ENCODE data around the gene SPIRE2.

SPIRE2 gene

GRCh38 chr16:89880477-89881367 is 52.4 kb downstream of the SPIRE2 start:
- Histone ChIP-seq H3K79me2 (ENCODE audit: control insufficient read depth, insufficient read depth, low read length) (peaks cover 17% of the 10 kb centered on the region), H3K4me3 (ENCODE audit: low read length) (no peak overlapping the region), H3K4me2 (ENCODE audit: low read length) (no peak overlapping the region), H4K8ac (ENCODE audit: low read depth, low read length) (no peak overlapping the region), H2AK5ac (ENCODE audit: low read length) (no peak overlapping the region), H3K18ac (ENCODE audit: low read length) (no peak overlapping the region), H3K27me3 (ENCODE audit: insufficient read depth, low read length, poor library complexity) (no peaks in the 10 kb centered on the region), H3K27ac (ENCODE audit: low read depth, low read length) (no peak overlapping the region), H4K5ac (ENCODE audit: low read length) (no peak overlapping the region), H2BK5ac (ENCODE audit: low read length) (no peak overlapping the region), H3K23ac (ENCODE audit: low read length) (no peak overlapping the region), H3K4me1 (ENCODE audit: control insufficient read depth, low read depth, low read length) (no peaks in the 10 kb centered on the region), H3K56ac (ENCODE audit: low read length) (no peak overlapping the region), H2BK15ac (replicated peaks; ENCODE audit: low read depth) (no peak overlapping the region), H3K36me3 (ENCODE audit: control insufficient read depth, insufficient read depth, low read length) (peaks cover 13% of the 10 kb centered on the region), H3K9ac (ENCODE audit: low read length) (no peak overlapping the region), H2BK120ac (ENCODE audit: low read depth, low read length) (no peak overlapping the region), H3K4ac (ENCODE audit: low read depth, low read length) (no peak overlapping the region), H3K79me1 (ENCODE audit: low read length) (peaks cover 17% of the 10 kb centered on the region)
- DNase-seq, result no peak
- WGBS (ENCODE audit: extremely low coverage, insufficient coverage, low lambda C conversion rate), result no CpG with 5 or more reads among the region's 18 CpGs

GRCh38 chr16:89881368-89881730 is 53.1 kb downstream of the SPIRE2 start:
- H3K4ac ChIP-seq (ENCODE audit: low read depth, low read length), result no peak overlapping the region
- H2BK120ac ChIP-seq (ENCODE audit: low read depth, low read length), result no peak overlapping the region
- no peak overlapping the region for H4K8ac ChIP-seq (ENCODE audit: low read depth, low read length)
- H2BK5ac ChIP-seq (ENCODE audit: low read length), result no peak overlapping the region
- no peak overlapping the region for H3K4me2 ChIP-seq (ENCODE audit: low read length)
- no peak overlapping the region for H3K9ac ChIP-seq (ENCODE audit: low read length)
- no peak overlapping the region for H3K27ac ChIP-seq (ENCODE audit: low read depth, low read length)
- H2BK15ac ChIP-seq (replicated peaks; ENCODE audit: low read depth), result no peak overlapping the region
- H3K79me2 ChIP-seq (ENCODE audit: control insufficient read depth, insufficient read depth, low read length), result peaks cover 14% of the 10 kb centered on the region
- peaks cover 13% of the 10 kb centered on the region for H3K36me3 ChIP-seq (ENCODE audit: control insufficient read depth, insufficient read depth, low read length)
- H3K27me3 ChIP-seq (ENCODE audit: insufficient read depth, low read length, poor library complexity), result no peaks in the 10 kb centered on the region
- no peak overlapping the region for H3K4me3 ChIP-seq (ENCODE audit: low read length)
- H3K56ac ChIP-seq (ENCODE audit: low read length), result no peak overlapping the region
- WGBS (ENCODE audit: extremely low coverage, insufficient coverage, low lambda C conversion rate), result no CpG with 5 or more reads among the region's 6 CpGs
- H3K79me1 ChIP-seq (ENCODE audit: low read length), result peaks cover 16% of the 10 kb centered on the region
- no peak overlapping the region for H3K18ac ChIP-seq (ENCODE audit: low read length)
- DNase-seq, result no peak
- no peak overlapping the region for H4K5ac ChIP-seq (ENCODE audit: low read length)
- no peak overlapping the region for H2AK5ac ChIP-seq (ENCODE audit: low read length)
- H3K4me1 ChIP-seq (ENCODE audit: control insufficient read depth, low read depth, low read length), result no peaks in the 10 kb centered on the region
- H3K23ac ChIP-seq (ENCODE audit: low read length), result no peak overlapping the region

GRCh38 chr16:89883346-89884040 is 55.2 kb downstream of the SPIRE2 start:
- WGBS (ENCODE audit: extremely low coverage, insufficient coverage, low lambda C conversion rate), result no CpG with 5 or more reads among the region's 28 CpGs
- H2BK5ac ChIP-seq (ENCODE audit: low read length), result no peak overlapping the region

GRCh38 chr16:89884041-89884421 is 55.8 kb downstream of the SPIRE2 start:
- no CpG with 5 or more reads among the region's 8 CpGs for WGBS (ENCODE audit: extremely low coverage, insufficient coverage, low lambda C conversion rate)
- Histone ChIP-seq H4K8ac (ENCODE audit: low read depth, low read length) (no peak overlapping the region), H3K56ac (ENCODE audit: low read length) (no peak overlapping the region), H3K18ac (ENCODE audit: low read length) (no peak overlapping the region), H2BK15ac (replicated peaks; ENCODE audit: low read depth) (no peak overlapping the region), H2BK5ac (ENCODE audit: low read length) (no peak overlapping the region), H4K5ac (ENCODE audit: low read length) (no peak overlapping the region), H3K4me1 (ENCODE audit: control insufficient read depth, low read depth, low read length) (no peaks in the 10 kb centered on the region), H3K36me3 (ENCODE audit: control insufficient read depth, insufficient read depth, low read length) (peaks cover 11% of the 10 kb centered on the region), H2BK120ac (ENCODE audit: low read depth, low read length) (no peak overlapping the region), H3K9ac (ENCODE audit: low read length) (no peak overlapping the region), H3K79me2 (ENCODE audit: control insufficient read depth, insufficient read depth, low read length) (peaks cover 7% of the 10 kb centered on the region), H3K4ac (ENCODE audit: low read depth, low read length) (no peak overlapping the region), H3K27me3 (ENCODE audit: insufficient read depth, low read length, poor library complexity) (no peaks in the 10 kb centered on the region), H3K23ac (ENCODE audit: low read length) (no peak overlapping the region), H2AK5ac (ENCODE audit: low read length) (no peak overlapping the region), H3K27ac (ENCODE audit: low read depth, low read length) (no peak overlapping the region), H3K4me2 (ENCODE audit: low read length) (no peak overlapping the region), H3K79me1 (ENCODE audit: low read length) (peaks cover 16% of the 10 kb centered on the region), H3K4me3 (ENCODE audit: low read length) (no peak overlapping the region)
- no peak for DNase-seq

More at GRCh38 chr16:89883346-89884040, 55.2 kb downstream of the SPIRE2 start:
- no peaks in the 10 kb centered on the region for H3K27me3 ChIP-seq (ENCODE audit: insufficient read depth, low read length, poor library complexity)
- no peak overlapping the region for H3K4ac ChIP-seq (ENCODE audit: low read depth, low read length)
- no peak overlapping the region for H3K9ac ChIP-seq (ENCODE audit: low read length)
- no peaks in the 10 kb centered on the region for H3K4me1 ChIP-seq (ENCODE audit: control insufficient read depth, low read depth, low read length)
- H2AK5ac ChIP-seq (ENCODE audit: low read length), result no peak overlapping the region
- H3K79me2 ChIP-seq (ENCODE audit: control insufficient read depth, insufficient read depth, low read length), result peaks cover 7% of the 10 kb centered on the region
- no peak overlapping the region for H2BK15ac ChIP-seq (replicated peaks; ENCODE audit: low read depth)
- no peak overlapping the region for H2BK120ac ChIP-seq (ENCODE audit: low read depth, low read length)
- no peak overlapping the region for H3K56ac ChIP-seq (ENCODE audit: low read length)
- H4K8ac ChIP-seq (ENCODE audit: low read depth, low read length), result no peak overlapping the region
- no peak overlapping the region for H3K18ac ChIP-seq (ENCODE audit: low read length)
- H3K36me3 ChIP-seq (ENCODE audit: control insufficient read depth, insufficient read depth, low read length), result peaks cover 11% of the 10 kb centered on the region
- no peak overlapping the region for H3K27ac ChIP-seq (ENCODE audit: low read depth, low read length)
- no peak for DNase-seq
- no peak overlapping the region for H3K23ac ChIP-seq (ENCODE audit: low read length)
- peaks cover 16% of the 10 kb centered on the region for H3K79me1 ChIP-seq (ENCODE audit: low read length)
- no peak overlapping the region for H3K4me2 ChIP-seq (ENCODE audit: low read length)
- no peak overlapping the region for H4K5ac ChIP-seq (ENCODE audit: low read length)
- no peak overlapping the region for H3K4me3 ChIP-seq (ENCODE audit: low read length)

GRCh38 chr16:89887243-89887642 is 59.0 kb downstream of the SPIRE2 start:
- H4K5ac ChIP-seq (ENCODE audit: low read length), result no peak overlapping the region
- no peaks in the 10 kb centered on the region for H3K27me3 ChIP-seq (ENCODE audit: insufficient read depth, low read length, poor library complexity)
- no CpG with 5 or more reads among the region's 14 CpGs for WGBS (ENCODE audit: extremely low coverage, insufficient coverage, low lambda C conversion rate)
- peaks cover 6% of the 10 kb centered on the region for H3K79me1 ChIP-seq (ENCODE audit: low read length)
- no peak overlapping the region for H3K4ac ChIP-seq (ENCODE audit: low read depth, low read length)
- no peaks in the 10 kb centered on the region for H3K4me1 ChIP-seq (ENCODE audit: control insufficient read depth, low read depth, low read length)
- H3K27ac ChIP-seq (ENCODE audit: low read depth, low read length), result no peak overlapping the region
- no peak overlapping the region for H3K4me3 ChIP-seq (ENCODE audit: low read length)
- no peak overlapping the region for H3K56ac ChIP-seq (ENCODE audit: low read length)
- no peak overlapping the region for H3K18ac ChIP-seq (ENCODE audit: low read length)
- no peak overlapping the region for H3K4me2 ChIP-seq (ENCODE audit: low read length)
- H4K8ac ChIP-seq (ENCODE audit: low read depth, low read length), result no peak overlapping the region
- H3K36me3 ChIP-seq (ENCODE audit: control insufficient read depth, insufficient read depth, low read length), result peaks cover 13% of the 10 kb centered on the region
- no peak overlapping the region for H2AK5ac ChIP-seq (ENCODE audit: low read length)
- no peak overlapping the region for H3K23ac ChIP-seq (ENCODE audit: low read length)
- no peak overlapping the region for H2BK15ac ChIP-seq (replicated peaks; ENCODE audit: low read depth)
- no peak for DNase-seq
- no peak overlapping the region for H3K9ac ChIP-seq (ENCODE audit: low read length)
- H3K79me2 ChIP-seq (ENCODE audit: control insufficient read depth, insufficient read depth, low read length), result no peaks in the 10 kb centered on the region
- no peak overlapping the region for H2BK5ac ChIP-seq (ENCODE audit: low read length)
- no peak overlapping the region for H2BK120ac ChIP-seq (ENCODE audit: low read depth, low read length)
